ENCODE measurements around the gene PANK1. TPM values are rescaled to one million over a fixed set of nuclear protein-coding genes. Genes with fewer than 3 reads are reported as not detected.

PANK1 gene
- total RNA-seq, 1 experiment from 2014 or later, result 24.0 TPM

- POLR2A ChIA-PET, result no interaction called here
- CTCF ChIA-PET, result no interaction called here
- no peak overlapping the region for H3K4me3 Mint-ChIP-seq (ENCODE audit: unreplicated experiment)
- no peaks in the 10 kb centered on the region for H3K36me3 Mint-ChIP-seq (ENCODE audit: insufficient read depth, unreplicated experiment)
- H3K4me1 Mint-ChIP-seq (ENCODE audit: low read depth, unreplicated experiment), result no peaks in the 10 kb centered on the region
- H3K27ac Mint-ChIP-seq (ENCODE audit: unreplicated experiment), result no peak overlapping the region
- intact Hi-C loops (cut with micrococcal nuclease; ENCODE audit: unreplicated experiment), result no loop called here
- DNase-seq, result no peak
- no peaks in the 10 kb centered on the region for H3K9me3 Mint-ChIP-seq (ENCODE audit: unreplicated experiment)
- Histone ChIP-seq H3K36me3 (ENCODE audit: control insufficient read depth, insufficient read depth, low read length) (no peaks in the 10 kb centered on the region), H3K4me3 (ENCODE audit: low read depth, low read length) (no peak overlapping the region), H3K4me1 (peaks cover 5% of the 10 kb centered on the region; the same call in 1 of the 2 replicates), H3K27me3 (replicated peaks; ENCODE audit: control insufficient read depth, insufficient read depth, low read length) (no peaks in the 10 kb centered on the region), H3K9me3 (no peaks in the 10 kb centered on the region)
- no TSS peak for BruUV-seq (replicated peaks)
- TF ChIP-seq, protein P1, sequence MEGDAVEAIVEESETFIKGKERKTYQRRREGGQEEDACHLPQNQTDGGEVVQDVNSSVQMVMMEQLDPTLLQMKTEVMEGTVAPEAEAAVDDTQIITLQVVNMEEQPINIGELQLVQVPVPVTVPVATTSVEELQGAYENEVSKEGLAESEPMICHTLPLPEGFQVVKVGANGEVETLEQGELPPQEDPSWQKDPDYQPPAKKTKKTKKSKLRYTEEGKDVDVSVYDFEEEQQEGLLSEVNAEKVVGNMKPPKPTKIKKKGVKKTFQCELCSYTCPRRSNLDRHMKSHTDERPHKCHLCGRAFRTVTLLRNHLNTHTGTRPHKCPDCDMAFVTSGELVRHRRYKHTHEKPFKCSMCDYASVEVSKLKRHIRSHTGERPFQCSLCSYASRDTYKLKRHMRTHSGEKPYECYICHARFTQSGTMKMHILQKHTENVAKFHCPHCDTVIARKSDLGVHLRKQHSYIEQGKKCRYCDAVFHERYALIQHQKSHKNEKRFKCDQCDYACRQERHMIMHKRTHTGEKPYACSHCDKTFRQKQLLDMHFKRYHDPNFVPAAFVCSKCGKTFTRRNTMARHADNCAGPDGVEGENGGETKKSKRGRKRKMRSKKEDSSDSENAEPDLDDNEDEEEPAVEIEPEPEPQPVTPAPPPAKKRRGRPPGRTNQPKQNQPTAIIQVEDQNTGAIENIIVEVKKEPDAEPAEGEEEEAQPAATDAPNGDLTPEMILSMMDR (IDR thresholded peaks at IDR 0.05; ENCODE audit: insufficient read depth in 1 of 2, low read depth in 1 of 2, low read length in 1 of 2, severe bottlenecking in 1 of 2, unreplicated experiment in 1 of 2), result no peak
- H3K27me3 Mint-ChIP-seq (ENCODE audit: insufficient read depth, unreplicated experiment), result no peaks in the 10 kb centered on the region
Observed at GRCh38 chr10:89670926-89671325, 25.9 kb upstream of the PANK1 start.

- BruUV-seq (replicated peaks), result no TSS peak
- no peak overlapping the region for H3K27ac Mint-ChIP-seq (ENCODE audit: unreplicated experiment)
Observed at GRCh38 chr10:89669985-89670384, 24.9 kb upstream of the PANK1 start.

GRCh38 chr10:89668386-89669071, 23.5 kb upstream of the PANK1 start:
- Histone ChIP-seq H3K4me3 (ENCODE audit: low read depth, low read length) (no peak overlapping the region), H3K9me3 (no peaks in the 10 kb centered on the region), H3K4me1 (peaks cover 5% of the 10 kb centered on the region; the same call in 1 of the 2 replicates), H3K27me3 (replicated peaks; ENCODE audit: control insufficient read depth, insufficient read depth, low read length) (no peaks in the 10 kb centered on the region), H3K36me3 (ENCODE audit: control insufficient read depth, insufficient read depth, low read length) (no peaks in the 10 kb centered on the region)
- Mint-ChIP-seq H3K4me3 (ENCODE audit: unreplicated experiment) (no peak overlapping the region), H3K36me3 (ENCODE audit: insufficient read depth, unreplicated experiment) (no peaks in the 10 kb centered on the region), H3K27me3 (ENCODE audit: insufficient read depth, unreplicated experiment) (no peaks in the 10 kb centered on the region), H3K9me3 (ENCODE audit: unreplicated experiment) (no peaks in the 10 kb centered on the region), H3K27ac (ENCODE audit: unreplicated experiment) (no peak overlapping the region), H3K4me1 (ENCODE audit: low read depth, unreplicated experiment) (no peaks in the 10 kb centered on the region)
- DNase-seq, result peak in 1 of 2 experiments; percentile 20
- CTCF ChIA-PET, result interaction anchor here (1.0 kb wide), 1 partner anchor 25 kb away, joined by 3 read pairs; no protein-coding TSS in a partner anchor
- intact Hi-C loops (cut with micrococcal nuclease; ENCODE audit: unreplicated experiment), result loop anchor here (2.0 kb wide), 2 partner anchors 24 to 32 kb away; partner anchors contain the start of genes KIF20B and PANK1
- BruUV-seq (replicated peaks), result no TSS peak
- TF ChIP-seq, protein P1 (IDR thresholded peaks at IDR 0.05; ENCODE audit: insufficient read depth in 1 of 2, low read depth in 1 of 2, low read length in 1 of 2, severe bottlenecking in 1 of 2, unreplicated experiment in 1 of 2), result no peak
- POLR2A ChIA-PET, result no interaction called here

More at GRCh38 chr10:89669985-89670384, 24.9 kb upstream of the PANK1 start:
- Histone ChIP-seq H3K36me3 (ENCODE audit: control insufficient read depth, insufficient read depth, low read length) (no peaks in the 10 kb centered on the region), H3K4me3 (ENCODE audit: low read depth, low read length) (no peak overlapping the region), H3K4me1 (peaks cover 5% of the 10 kb centered on the region; the same call in 1 of the 2 replicates), H3K9me3 (no peaks in the 10 kb centered on the region), H3K27me3 (replicated peaks; ENCODE audit: control insufficient read depth, insufficient read depth, low read length) (no peaks in the 10 kb centered on the region)
- intact Hi-C loops (cut with micrococcal nuclease; ENCODE audit: unreplicated experiment), result loop anchor here (2.0 kb wide), 2 partner anchors 25 to 31 kb away; partner anchors contain the start of genes KIF20B and PANK1
- ChIA-PET CTCF (no interaction called here), POLR2A (no interaction called here)
- no peak for DNase-seq
- H3K4me3 Mint-ChIP-seq (ENCODE audit: unreplicated experiment), result no peak overlapping the region
- TF ChIP-seq, protein P1 (IDR thresholded peaks at IDR 0.05; ENCODE audit: insufficient read depth in 1 of 2, low read depth in 1 of 2, low read length in 1 of 2, severe bottlenecking in 1 of 2, unreplicated experiment in 1 of 2), result no peak
- no peaks in the 10 kb centered on the region for H3K9me3 Mint-ChIP-seq (ENCODE audit: unreplicated experiment)
- H3K36me3 Mint-ChIP-seq (ENCODE audit: insufficient read depth, unreplicated experiment), result no peaks in the 10 kb centered on the region
- H3K4me1 Mint-ChIP-seq (ENCODE audit: low read depth, unreplicated experiment), result no peaks in the 10 kb centered on the region
- H3K27me3 Mint-ChIP-seq (ENCODE audit: insufficient read depth, unreplicated experiment), result no peaks in the 10 kb centered on the region

Data from Caco-2 (cell line).